Right lobe of liver (tissue), 6 donors: ENCODE results near the gene BAAT. TPM values are rescaled to one million over a fixed set of nuclear protein-coding genes. Genes with fewer than 3 reads are reported as not detected.

Experiments used
- ATAC-seq, 4 donors: fragments of 200-7000 bp; cut with Tn5 transposase; one replicate each; pipeline ENCODE4 v1.9.1; 2020; ENCODE audit warnings: mild to moderate bottlenecking in 4 of 4, moderate library complexity in 4 of 4
- DNase-seq, 3 donors: peaks; one replicate each; pipeline ENCODE4 v3.0.0-alpha.2; 2020
- H3K27ac ChIP-seq, 3 donors: fragments of 200-600 bp; one replicate each; pipeline ENCODE4 v1.8.0; 2022
- H3K27me3 ChIP-seq, 2 donors: fragments of 200-600 bp; one replicate each; pipeline ENCODE4 v1.8.0; 2022
- H3K36me3 ChIP-seq, 4 donors: fragments of 200-600 bp; sonication (generic) in 1 of 4; one replicate each; pipeline versions ENCODE4 v1.5.1 to v1.8.0; 2017 to 2022; ENCODE audit warnings: control low read depth in 1 of 4
- H3K4me1 ChIP-seq, 4 donors: fragments of 200-600 bp; sonication (generic) in 1 of 4; one replicate each; pipeline versions ENCODE4 v1.5.1 to v1.8.0; 2017 to 2022; ENCODE audit warnings: control low read depth in 1 of 4
- H3K4me3 ChIP-seq, 3 donors: fragments of 200-600 bp; one replicate each; pipeline ENCODE4 v1.8.0; 2022
- H3K9me3 ChIP-seq, 4 donors: fragments of 200-600 bp; sonication (generic) in 1 of 4; one replicate each; pipeline versions ENCODE4 v1.5.1 to v1.8.0; 2017 to 2022; ENCODE audit warnings: control low read depth in 1 of 4
- CTCF ChIP-seq, 4 donors: fragments of 200-600 bp in 3 of 4; fragments of 450-650 bp in 1 of 4; IDR thresholded peaks; one replicate each; pipeline versions ENCODE4 v1.5.1 to v1.8.0; 2016 to 2022; ENCODE audit warnings: antibody characterized with exemption in 4 of 4, mild to moderate bottlenecking in 2 of 4
- POLR2A ChIP-seq: fragments of 450-650 bp; IDR thresholded peaks from one replicate; pipeline ENCODE4 v1.6.1; 2017; ENCODE audit warnings: antibody characterized with exemption, mild to moderate bottlenecking
- WGBS: methylation state at CpG from one replicate; pipeline ENCODE4 v1.1.6; 2018; ENCODE audit warnings: low coverage, low lambda C conversion rate; ENCODE audit not compliant: insufficient coverage; ENCODE audit errors: missing lambda C conversion rate; 5-methylcytosine and 5-hydroxymethylcytosine counted together
- intact Hi-C, 2 donors: fragments of 100-400 bp; cut with DNase I; formaldehyde crosslinking; loops; one replicate each; pipeline versions ENCODE4 v1.11.2 to v1.14.1; 2022
- small RNA-seq, 2 experiments: library from RNA; depleted of rRNA; stranded (forward); fragments of <200 nt; gene quantifications; one replicate each; pipeline ENCODE3, GENCODE V24; 2016
- total RNA-seq, 6 experiments: library from RNA; depleted of rRNA in 2 of 6; stranded (reverse); fragments of >200 nt in 2 of 6; fragmentation: NEBNext Ultra II Directional in 3 of 6; extraction: Animal tissue kit (Norgen Biotek cat#: 25700) in 3 of 6; gene quantifications; one replicate each; pipeline versions ENCODE4 v1.1.0 to v1.2.4, GENCODE V29; 2016 to 2023
- donor health status: DM: no; HTN: yes; CAD: no.
- donor health status: DM: no; HTN: no; CAD: no.
- donor health status: DM: no; HTN: no; CAD: no.
- donor health status: DM: no; HTN: yes; CAD: no.
- donor health status: DM: no; HTN: yes; CAD: no.

The BAAT gene
- total RNA-seq, 6 experiments from 2014 or later, result 223 to 648 (median 507) TPM

- TF ChIP-seq CTCF (IDR thresholded peaks at IDR 0.05) (no peak), POLR2A (no peak)
- no peaks in the 10 kb centered on the region for H3K9me3 ChIP-seq
- DNase-seq, result no peak
- H3K4me1 ChIP-seq, result peaks cover 0 to 26% (median 4%) of the 10 kb centered on the region in 4 donors
- intact Hi-C loops, result no loop called here
- ATAC-seq, result no peak
- H3K36me3 ChIP-seq, result no peaks in the 10 kb centered on the region
- no peak overlapping the region for H3K27ac ChIP-seq
- 16% methylated on average over 2 of the region's 2 CpGs for WGBS
- no peaks in the 10 kb centered on the region for H3K27me3 ChIP-seq
- no peak overlapping the region for H3K4me3 ChIP-seq
These were observed 73.6 kb downstream of the BAAT start for GRCh38 chr9:101311191-101311590.

Small RNA genes within 50 kb of the gene (small RNA-seq; reads per million reads assigned to genes)
- 0 reads per million in 2 experiments for gene RF00322

Other genes with a start within 250 kb of the BAAT start
- gene MRPL50, start 13.6 kb upstream of the BAAT start, total RNA-seq, result 1 to 10 TPM; 4.6 to 8.7 (median 6.7) TPM
- gene ZNF189, start 13.8 kb upstream of the BAAT start, total RNA-seq, result 1 to 10 TPM; 5.7 to 9.7 (median 8.2) TPM
- gene ALDOB, start 50.8 kb upstream of the BAAT start, total RNA-seq, result 1,000 to 10,000 TPM; 2,876 to 4,505 (median 3,144) TPM
- gene RNF20, start 148.8 kb upstream of the BAAT start, total RNA-seq, result 10 to 100 TPM in 4 of 6 experiments, 1 to 10 TPM in 2; 8.7 to 19.8 (median 16.1) TPM
- not detected for gene PPP3R2, start 210.0 kb upstream of the BAAT start, total RNA-seq